ENCODE results near the gene FAM156B. TPM values are rescaled to one million over a fixed set of nuclear protein-coding genes. Genes with fewer than 3 reads are reported as not detected.
"Not testable (repeated sequence)": the region's sequence is repeated elsewhere in the genome, so short reads cannot be mapped to it uniquely, and the experiment has no call there.

The FAM156B gene
- total RNA-seq, 4 donors from 2014 or later: 24.7 to 63.6 (median 31.8) TPM

DNA sequence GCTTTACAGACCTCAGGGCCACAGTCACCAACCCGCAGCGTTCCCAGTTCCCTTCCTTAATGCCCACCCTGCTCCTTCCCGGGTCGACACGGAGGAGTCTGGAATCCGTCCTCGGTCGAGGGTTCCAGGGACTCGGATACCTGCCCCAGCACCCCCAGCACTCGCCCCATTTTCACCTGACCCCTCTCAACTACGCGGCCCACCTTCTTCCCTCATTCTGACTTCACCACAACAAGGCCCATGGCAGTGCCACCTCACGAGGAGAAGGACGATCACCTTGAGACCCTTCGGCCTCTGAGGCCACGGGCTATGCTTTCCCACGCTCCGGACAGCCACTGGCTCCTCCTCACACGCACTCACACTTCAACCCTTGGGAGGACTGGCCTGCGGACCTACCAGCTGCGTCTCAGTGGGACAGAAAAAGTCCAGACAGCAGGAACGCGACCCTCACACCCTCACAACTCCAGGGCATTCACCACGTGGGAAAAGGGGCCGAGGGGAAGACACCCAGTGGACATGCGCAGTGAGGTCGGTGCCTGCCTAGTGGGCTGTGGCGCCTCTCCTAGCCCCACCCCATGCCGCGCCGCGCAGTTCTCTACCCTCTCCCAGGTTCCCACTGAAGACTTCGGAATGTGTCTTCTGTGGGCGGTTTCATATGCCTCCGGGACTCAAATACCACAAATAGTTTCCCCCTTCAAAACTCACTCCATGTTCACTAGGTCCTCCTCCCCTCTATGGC, 29.4 kb upstream of the FAM156B start, which contains the start of gene XAGE3:
Gene XAGE3 (minus strand): TSS at position 474 of the 739 bp plus-strand sequence. CDS start 950 bp downstream, outside the sequence.
- Histone ChIP-seq H3K9me3 (no peaks in the 10 kb centered on the region), H3K4me3 (no peak within 1 kb of the TSS), H3K27ac (no peak within 1 kb of the TSS), H3K36me3 (no peaks in the 10 kb centered on the region), H3K27me3 (no peaks in the 10 kb centered on the region), H3K4me1 (no peaks in the 10 kb centered on the region)
- in situ Hi-C loops (cut with MboI; ENCODE audit: low pct_ligation_motif_present in 1 of 4, low pct_unique_long_range_greater_than_20kb in 1 of 4, low sequenced_read_pairs in 3 of 4) (no loop called here), intact Hi-C loops (cut with DNase I; ENCODE audit: low total_unique reads) (no loop called here)
- WGBS, 2 donors (ENCODE audit: low coverage in 1 of 2): 77 to 87% methylated on average over 9 to 35 of the region's 35 CpGs
- TF ChIP-seq CTCF (IDR thresholded peaks at IDR 0.05) (no peak), POLR2A (IDR thresholded peaks at IDR 0.05) (no peak), EP300 (IDR thresholded peaks at IDR 0.05; ENCODE audit: low read depth) (no peak), POLR2AphosphoS5 (IDR thresholded peaks at IDR 0.05) (no peak)
- DNase-seq: no peak

DNA sequence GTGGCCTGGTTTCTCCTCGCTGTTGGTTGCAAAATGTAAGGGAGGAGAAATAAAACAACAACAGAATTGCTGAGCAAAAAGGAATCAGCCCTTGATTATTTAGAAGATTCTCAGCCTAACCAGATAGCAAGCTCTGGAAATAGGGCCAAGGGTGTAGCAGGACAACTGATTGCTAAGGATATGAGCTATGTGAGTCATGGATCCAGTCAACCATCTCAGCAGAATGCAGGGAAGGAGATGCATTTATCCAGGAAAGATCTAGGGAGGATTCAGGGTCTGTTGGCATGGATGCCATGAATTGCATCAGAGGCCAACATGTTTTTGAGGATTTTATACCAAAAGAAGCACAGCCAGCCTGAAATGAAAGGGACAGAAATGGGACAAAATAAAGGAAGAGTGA, 27.1 kb upstream of the FAM156B start:
- no peak for DNase-seq
- Histone ChIP-seq H3K27ac (no peak overlapping the region), H3K27me3 (no peaks in the 10 kb centered on the region), H3K4me3 (no peak overlapping the region), H3K4me1 (no peaks in the 10 kb centered on the region), H3K9me3 (no peaks in the 10 kb centered on the region), H3K36me3 (no peaks in the 10 kb centered on the region)
- WGBS, 2 donors (ENCODE audit: low coverage in 1 of 2): 67% methylated on average over 1 of the region's 1 CpG; no CpG with 5 or more reads in 1 of the 2 donors
- TF ChIP-seq EP300 (IDR thresholded peaks at IDR 0.05; ENCODE audit: low read depth): no peak
- no peak for TF ChIP-seq POLR2A (IDR thresholded peaks at IDR 0.05)
- TF ChIP-seq POLR2AphosphoS5 (IDR thresholded peaks at IDR 0.05): no peak
- in situ Hi-C loops (cut with MboI; ENCODE audit: low pct_ligation_motif_present in 1 of 4, low pct_unique_long_range_greater_than_20kb in 1 of 4, low sequenced_read_pairs in 3 of 4) (no loop called here), intact Hi-C loops (cut with DNase I; ENCODE audit: low total_unique reads) (no loop called here)

- H3K4me3 ChIP-seq; H3K27me3 ChIP-seq; H3K36me3 ChIP-seq; H3K27ac ChIP-seq; H3K4me1 ChIP-seq; in situ Hi-C loops (cut with MboI; ENCODE audit: low pct_ligation_motif_present in 1 of 4, low pct_unique_long_range_greater_than_20kb in 1 of 4, low sequenced_read_pairs in 3 of 4); H3K9me3 ChIP-seq; intact Hi-C loops (cut with DNase I; ENCODE audit: low total_unique reads); DNase-seq: not testable (repeated sequence)
Observed at GRCh38 chrX:52873825-52874224, 23.3 kb upstream of the FAM156B start.

DNA sequence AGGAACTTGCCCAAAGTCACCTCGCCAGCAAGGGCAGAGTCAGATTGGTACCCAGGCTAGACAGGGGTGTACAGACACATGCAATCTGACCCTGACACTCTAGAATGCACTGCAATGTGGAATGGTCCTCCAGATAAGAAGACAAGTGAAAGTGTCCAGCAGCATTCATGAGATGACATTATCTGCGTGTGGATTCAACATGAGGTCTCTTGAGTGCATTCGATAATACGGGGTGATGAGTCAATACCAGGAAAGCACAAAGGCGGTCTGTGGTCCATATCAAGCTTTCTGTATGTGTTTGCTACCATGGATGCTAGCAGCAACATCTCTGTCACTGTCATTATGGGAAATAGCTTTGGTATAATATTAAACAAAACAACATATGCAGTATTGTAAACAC, 22.5 kb upstream of the FAM156B start:
- Histone ChIP-seq H3K27ac (no peak overlapping the region), H3K4me1 (no peaks in the 10 kb centered on the region), H3K9me3 (no peaks in the 10 kb centered on the region), H3K27me3 (no peaks in the 10 kb centered on the region), H3K4me3 (no peak overlapping the region), H3K36me3 (no peaks in the 10 kb centered on the region)
- TF ChIP-seq CTCF (IDR thresholded peaks at IDR 0.05) (no peak), POLR2A (IDR thresholded peaks at IDR 0.05) (no peak)
- in situ Hi-C loops (cut with MboI; ENCODE audit: low pct_ligation_motif_present in 1 of 4, low pct_unique_long_range_greater_than_20kb in 1 of 4, low sequenced_read_pairs in 3 of 4) (no loop called here), intact Hi-C loops (cut with DNase I; ENCODE audit: low total_unique reads) (no loop called here)
- 67 to 78% methylated on average over 1 to 5 of the region's 5 CpGs for WGBS, 2 donors (ENCODE audit: low coverage in 1 of 2)
- DNase-seq: no peak

DNA sequence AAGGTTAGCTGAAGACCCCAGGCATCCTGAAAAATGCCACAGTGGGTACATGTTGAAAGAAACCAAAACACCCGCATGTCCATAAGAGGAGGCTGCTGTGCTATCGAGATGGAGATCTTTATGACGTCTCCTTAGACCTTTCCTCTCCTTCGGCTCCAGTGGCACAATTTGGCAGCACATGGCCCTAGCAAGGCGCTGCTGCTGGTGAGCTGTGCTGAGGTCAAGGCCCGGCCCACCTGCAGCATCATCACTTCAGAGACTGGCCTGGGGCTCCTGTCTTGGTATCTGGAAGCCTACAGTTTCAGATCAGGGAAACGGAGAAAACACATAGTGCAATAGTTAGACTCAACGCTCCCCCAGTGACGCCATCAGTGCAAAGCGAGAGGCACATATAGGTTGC, 21.7 kb upstream of the FAM156B start:
- H3K4me1 ChIP-seq; H3K36me3 ChIP-seq; intact Hi-C loops (cut with DNase I; ENCODE audit: low total_unique reads); DNase-seq; H3K27ac ChIP-seq; H3K27me3 ChIP-seq; H3K4me3 ChIP-seq; H3K9me3 ChIP-seq; in situ Hi-C loops (cut with MboI; ENCODE audit: low pct_ligation_motif_present in 1 of 4, low pct_unique_long_range_greater_than_20kb in 1 of 4, low sequenced_read_pairs in 3 of 4): not testable (repeated sequence)
- WGBS, 2 donors (ENCODE audit: low coverage in 1 of 2): 81% methylated on average over 10 of the region's 10 CpGs; no CpG with 5 or more reads in 1 of the 2 donors

DNA sequence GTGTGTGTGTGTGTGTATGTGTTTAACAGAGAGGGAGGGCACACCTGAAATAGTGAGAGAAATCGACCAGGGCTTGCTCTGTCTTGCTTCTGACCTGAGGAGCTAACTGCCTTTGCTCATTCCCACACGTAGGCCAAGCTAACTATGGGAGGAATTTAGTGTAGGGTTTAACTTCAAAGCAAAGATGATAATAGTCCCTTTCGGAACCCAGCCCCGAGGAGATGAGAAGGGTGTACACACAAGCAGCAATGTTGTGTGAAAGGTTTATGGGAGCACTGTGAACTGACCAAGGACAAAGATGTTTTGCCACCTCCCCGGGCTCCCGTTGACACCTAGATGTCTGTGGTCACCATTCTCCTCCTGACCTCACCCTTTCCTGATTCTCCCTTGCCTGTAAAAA, 20.7 kb upstream of the FAM156B start:
- WGBS, 2 donors (ENCODE audit: low coverage in 1 of 2): 62% methylated on average over 6 of the region's 6 CpGs; no CpG with 5 or more reads in 1 of the 2 donors
- H3K27ac ChIP-seq; in situ Hi-C loops (cut with MboI; ENCODE audit: low pct_ligation_motif_present in 1 of 4, low pct_unique_long_range_greater_than_20kb in 1 of 4, low sequenced_read_pairs in 3 of 4); H3K9me3 ChIP-seq; intact Hi-C loops (cut with DNase I; ENCODE audit: low total_unique reads); H3K4me3 ChIP-seq; H3K27me3 ChIP-seq; H3K4me1 ChIP-seq; DNase-seq; H3K36me3 ChIP-seq: not testable (repeated sequence)

- intact Hi-C loops (cut with DNase I; ENCODE audit: low total_unique reads); in situ Hi-C loops (cut with MboI; ENCODE audit: low pct_ligation_motif_present in 1 of 4, low pct_unique_long_range_greater_than_20kb in 1 of 4, low sequenced_read_pairs in 3 of 4); DNase-seq: not testable (repeated sequence)
Observed at GRCh38 chrX:52887459-52887858, 9.7 kb upstream of the FAM156B start.

DNA sequence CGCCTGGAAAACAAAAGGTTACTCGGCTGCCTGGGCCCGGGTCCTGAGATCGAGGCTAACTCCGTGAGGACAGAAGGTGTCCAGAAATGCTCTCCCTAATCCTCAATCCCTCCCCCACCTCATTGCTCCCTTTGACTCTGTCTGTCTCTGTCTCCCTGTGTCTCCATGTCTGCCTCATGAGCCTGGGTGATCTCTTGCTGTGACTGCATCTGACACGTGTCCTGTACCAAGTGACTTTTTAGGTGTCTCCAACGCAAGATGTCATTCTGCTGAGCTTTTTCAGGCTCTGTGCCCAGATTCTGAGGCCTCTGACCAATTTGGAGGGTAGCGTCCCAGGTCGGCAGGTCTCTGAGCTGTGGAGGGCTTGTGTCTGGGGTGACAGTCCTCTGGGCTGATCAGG, 9.0 kb upstream of the FAM156B start:
- in situ Hi-C loops (cut with MboI; ENCODE audit: low pct_ligation_motif_present in 1 of 4, low pct_unique_long_range_greater_than_20kb in 1 of 4, low sequenced_read_pairs in 3 of 4); H3K4me1 ChIP-seq; H3K27me3 ChIP-seq; H3K36me3 ChIP-seq; intact Hi-C loops (cut with DNase I; ENCODE audit: low total_unique reads); DNase-seq; H3K4me3 ChIP-seq; H3K9me3 ChIP-seq; H3K27ac ChIP-seq: not testable (repeated sequence)
- WGBS, 2 donors (ENCODE audit: low coverage in 1 of 2): no CpG with 5 or more reads among the region's 9 CpGs

More at GRCh38 chrX:52887459-52887858, 9.7 kb upstream of the FAM156B start:
- H3K27ac ChIP-seq, H3K9me3 ChIP-seq, H3K36me3 ChIP-seq, H3K27me3 ChIP-seq, H3K4me1 ChIP-seq, H3K4me3 ChIP-seq: not testable (repeated sequence)
- WGBS, 2 donors (ENCODE audit: low coverage in 1 of 2): no CpG with 5 or more reads among the region's 10 CpGs

DNA sequence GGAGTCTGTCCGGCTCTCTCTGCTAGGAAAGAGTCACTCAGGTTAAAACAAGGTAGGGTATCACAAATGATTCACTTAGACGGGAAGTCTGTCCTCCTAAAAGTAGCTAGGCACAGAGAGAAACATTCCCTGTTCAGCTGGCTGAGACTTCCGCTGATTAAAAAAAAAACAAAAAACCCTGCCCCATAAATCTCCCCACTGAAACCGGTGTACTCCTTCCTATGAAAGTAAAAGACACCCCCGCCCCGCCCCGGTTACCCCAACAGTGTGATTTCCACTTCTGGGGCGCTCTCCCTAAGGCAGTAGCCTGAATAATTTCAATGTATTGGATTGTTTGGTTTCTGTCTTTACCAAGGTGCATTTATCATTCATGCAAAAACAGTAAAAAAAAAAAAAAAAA, 692 bp upstream of the FAM156B start:
- H3K27ac ChIP-seq; H3K36me3 ChIP-seq; DNase-seq; H3K27me3 ChIP-seq; H3K4me1 ChIP-seq; intact Hi-C loops (cut with DNase I; ENCODE audit: low total_unique reads); H3K9me3 ChIP-seq; in situ Hi-C loops (cut with MboI; ENCODE audit: low pct_ligation_motif_present in 1 of 4, low pct_unique_long_range_greater_than_20kb in 1 of 4, low sequenced_read_pairs in 3 of 4); H3K4me3 ChIP-seq: not testable (repeated sequence)
- no CpG with 5 or more reads among the region's 8 CpGs for WGBS, 2 donors (ENCODE audit: low coverage in 1 of 2)

Measured in transverse colon (tissue), 4 donors.